CD14-positive monocyte (primary cell): ENCODE measurements around the gene TEAD2. TPM values are rescaled to one million over a fixed set of nuclear protein-coding genes. Genes with fewer than 3 reads are reported as not detected.

Experiments used
- DNase-seq, 3 donors: peaks; one replicate each; pipeline ENCODE4 v3.0.0-alpha.2; 2011 to 2022
- H2AFZ ChIP-seq: 2 replicates; pipeline ENCODE4 v1.6.0; 2012; ENCODE audit warnings: mild to moderate bottlenecking, low read depth, low read length, inconsistent platforms; ENCODE audit not compliant: insufficient read depth, poor library complexity, severe bottlenecking
- H3K27ac ChIP-seq, 2 donors: 1 replicate in 1 of 2; 2 replicates in 1 of 2; pipeline ENCODE4 v1.5.1; 2012 to 2013; ENCODE audit warnings: low read length in 2 of 2, control low read depth in 1 of 2, inconsistent platforms in 1 of 2, low read depth in 1 of 2, mild to moderate bottlenecking in 1 of 2
- H3K27me3 ChIP-seq, 2 donors: one replicate each; pipeline versions ENCODE4 v1.6.0 to v1.6.1; 2011 to 2013; ENCODE audit warnings: low read length in 2 of 2; ENCODE audit not compliant: control insufficient read depth in 2 of 2, insufficient read depth in 2 of 2
- H3K36me3 ChIP-seq, 2 donors: replicated peaks in 1 of 2; 1 replicate in 1 of 2; 2 replicates in 1 of 2; pipeline versions ENCODE4 v1.5.1 to v1.6.1; 2012 to 2013; ENCODE audit warnings: low read length in 2 of 2, control low read depth in 1 of 2, inconsistent platforms in 1 of 2, mild to moderate bottlenecking in 1 of 2; ENCODE audit not compliant: insufficient read depth in 2 of 2, control insufficient read depth in 1 of 2
- H3K4me1 ChIP-seq, 2 donors: 1 replicate in 1 of 2; 2 replicates in 1 of 2; pipeline versions ENCODE4 v1.5.1 to v1.6.1; 2012 to 2013; ENCODE audit warnings: low read length in 2 of 2, control low read depth in 1 of 2, inconsistent platforms in 1 of 2, mild to moderate bottlenecking in 1 of 2, moderate library complexity in 1 of 2; ENCODE audit not compliant: insufficient read depth in 2 of 2, control insufficient read depth in 1 of 2
- H3K4me2 ChIP-seq: replicated peaks from 2 replicates; pipeline ENCODE3; 2012; ENCODE audit warnings: low read length, moderate library complexity, mild to moderate bottlenecking; ENCODE audit not compliant: poor library complexity, severe bottlenecking; ENCODE audit errors: extremely low read depth
- H3K4me3 ChIP-seq, 3 experiments: fragments of 200-600 bp in 1 of 3; sonication (generic) in 1 of 3; replicated peaks in 1 of 3; 1 replicate in 2 of 3; 2 replicates in 1 of 3; pipeline ENCODE4 v1.5.1; 2011 to 2013; ENCODE audit warnings: low read length in 3 of 3, mild to moderate bottlenecking in 3 of 3, control low read depth in 2 of 3, low read depth in 2 of 3, inconsistent platforms in 1 of 3, moderate library complexity in 1 of 3
- H3K79me2 ChIP-seq: 2 replicates; pipeline ENCODE4 v1.6.0; 2012; ENCODE audit warnings: mild to moderate bottlenecking, control low read depth, inconsistent platforms, low read length, moderate library complexity; ENCODE audit not compliant: insufficient read depth
- H3K9ac ChIP-seq: 2 replicates; pipeline ENCODE4 v1.6.0; 2017; ENCODE audit warnings: low read length, mild to moderate bottlenecking; ENCODE audit not compliant: insufficient read depth, poor library complexity, severe bottlenecking
- H3K9me3 ChIP-seq, 2 donors: replicated peaks in 1 of 2; 1 replicate in 1 of 2; 2 replicates in 1 of 2; pipeline versions ENCODE4 v1.5.1 to v1.6.1; 2012 to 2013; ENCODE audit warnings: low read length in 2 of 2, control low read depth in 1 of 2; ENCODE audit not compliant: control insufficient read depth in 1 of 2, insufficient read depth in 1 of 2
- H4K20me1 ChIP-seq: 2 replicates; pipeline ENCODE4 v1.6.0; 2012; ENCODE audit warnings: mild to moderate bottlenecking, low read length, control low read depth, moderate library complexity; ENCODE audit not compliant: insufficient read depth
- H3K27ac Mint-ChIP-seq, 7 donors: one replicate each; pipeline ENCODE4 v1.8.0; 2020; ENCODE audit warnings: mild to moderate bottlenecking in 7 of 7, mixed read lengths in 7 of 7, moderate library complexity in 6 of 7, inconsistent platforms in 2 of 7
- H3K27me3 Mint-ChIP-seq, 3 donors: one replicate each; pipeline ENCODE4 v1.8.0; 2021 to 2022; ENCODE audit warnings: low read depth in 3 of 3, mild to moderate bottlenecking in 3 of 3, mixed read lengths in 3 of 3, moderate library complexity in 3 of 3, inconsistent platforms in 1 of 3
- H3K36me3 Mint-ChIP-seq, 2 donors: one replicate each; pipeline ENCODE4 v1.8.0; 2020; ENCODE audit warnings: mixed read lengths in 2 of 2, inconsistent platforms in 1 of 2, mild to moderate bottlenecking in 1 of 2
- H3K4me1 Mint-ChIP-seq: one replicate; pipeline ENCODE4 v1.8.0; 2020; ENCODE audit warnings: mild to moderate bottlenecking, mixed read lengths
- H3K4me3 Mint-ChIP-seq, 2 donors: one replicate each; pipeline ENCODE4 v1.8.0; 2020; ENCODE audit warnings: mild to moderate bottlenecking in 2 of 2, mixed read lengths in 2 of 2, moderate library complexity in 1 of 2
- H3K9me3 Mint-ChIP-seq, 7 donors: one replicate each; pipeline ENCODE4 v1.8.0; 2020 to 2022; ENCODE audit warnings: mixed read lengths in 7 of 7, mild to moderate bottlenecking in 6 of 7, moderate library complexity in 6 of 7, inconsistent platforms in 2 of 7
- WGBS: methylation state at CpG from one replicate; pipeline ENCODE4 v1.1.5; 2013; ENCODE audit warnings: missing lambda C conversion rate; ENCODE audit not compliant: insufficient coverage; 5-methylcytosine and 5-hydroxymethylcytosine counted together
- intact Hi-C, 2 donors: fragments of 100-400 bp; cut with micrococcal nuclease; formaldehyde crosslinking; loops; one replicate each; pipeline versions ENCODE4 v1.15.0 to v1.15.1; 2023
- polyA plus RNA-seq, 3 donors: library from polyadenylated mRNA; depleted of rRNA in 1 of 3; unstranded in 2 of 3; stranded (reverse) in 1 of 3; fragments of 300-500 nt in 2 of 3; fragments of >200 nt in 1 of 3; fragmentation: Illumina TruSeq in 2 of 3; gene quantifications; 1 replicate in 2 of 3; 2 replicates in 1 of 3; pipeline ENCODE4 v1.2.3, GENCODE V29; 2012 to 2021
- TF ChIP-seq, protein P1 (sequence below): fragments of 200-600 bp; IDR thresholded peaks from one replicate; pipeline ENCODE4 v1.8.0; 2022; ENCODE audit warnings: antibody characterized with exemption, mild to moderate bottlenecking

The TEAD2 gene
- polyA plus RNA-seq, 3 donors = not detected

DNA sequence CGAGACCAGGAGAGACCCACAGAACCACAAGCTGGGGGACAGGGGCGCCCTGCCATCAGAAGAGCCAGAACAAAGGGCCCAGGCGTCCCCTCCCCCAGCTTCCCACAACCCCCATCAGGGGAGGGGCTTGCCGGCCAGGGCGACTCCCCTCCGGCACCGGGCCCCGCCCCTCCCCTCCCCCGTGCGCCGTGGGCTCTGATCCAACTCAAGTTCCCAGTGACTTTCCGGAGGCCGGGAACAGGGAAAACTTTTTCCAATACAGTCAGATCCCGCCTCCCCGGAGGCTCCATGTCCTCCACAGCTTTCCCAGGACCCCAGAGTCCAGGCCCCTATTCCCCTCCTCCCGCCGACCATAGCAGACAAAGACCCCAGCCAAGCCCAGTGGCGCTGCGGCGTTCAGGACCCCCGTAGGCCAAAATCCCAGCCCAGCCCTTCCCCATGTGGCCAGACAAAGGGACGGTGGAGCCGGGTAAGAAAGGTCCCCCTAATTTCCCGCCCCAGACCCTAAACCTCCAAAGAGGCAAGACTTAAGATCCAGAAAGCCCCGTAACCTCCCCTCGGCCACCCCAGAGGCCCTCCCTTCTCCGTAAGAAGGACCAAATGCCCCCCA lies 673 bp downstream of the TEAD2 start:
- no peak overlapping the region for H3K27ac ChIP-seq
- no peak overlapping the region for H3K4me2 ChIP-seq
- no peaks in the 10 kb centered on the region for H4K20me1 ChIP-seq
- no peaks in the 10 kb centered on the region for H3K79me2 ChIP-seq
- H3K4me1 Mint-ChIP-seq = peaks cover 6% of the 10 kb centered on the region
- peaks cover 24 to 25% (median 25%) of the 10 kb centered on the region in 3 donors for H3K27me3 Mint-ChIP-seq
- H3K9me3 Mint-ChIP-seq = peaks cover 0 to 8% (median 3%) of the 10 kb centered on the region in 7 donors
- H3K36me3 Mint-ChIP-seq = no peaks in the 10 kb centered on the region
- H3K4me1 ChIP-seq = peaks cover 12 to 27% of the 10 kb centered on the region in 2 donors
- no peak overlapping the region for H3K27ac Mint-ChIP-seq
- no peak overlapping the region for H3K9ac ChIP-seq
- TF ChIP-seq, protein P1, sequence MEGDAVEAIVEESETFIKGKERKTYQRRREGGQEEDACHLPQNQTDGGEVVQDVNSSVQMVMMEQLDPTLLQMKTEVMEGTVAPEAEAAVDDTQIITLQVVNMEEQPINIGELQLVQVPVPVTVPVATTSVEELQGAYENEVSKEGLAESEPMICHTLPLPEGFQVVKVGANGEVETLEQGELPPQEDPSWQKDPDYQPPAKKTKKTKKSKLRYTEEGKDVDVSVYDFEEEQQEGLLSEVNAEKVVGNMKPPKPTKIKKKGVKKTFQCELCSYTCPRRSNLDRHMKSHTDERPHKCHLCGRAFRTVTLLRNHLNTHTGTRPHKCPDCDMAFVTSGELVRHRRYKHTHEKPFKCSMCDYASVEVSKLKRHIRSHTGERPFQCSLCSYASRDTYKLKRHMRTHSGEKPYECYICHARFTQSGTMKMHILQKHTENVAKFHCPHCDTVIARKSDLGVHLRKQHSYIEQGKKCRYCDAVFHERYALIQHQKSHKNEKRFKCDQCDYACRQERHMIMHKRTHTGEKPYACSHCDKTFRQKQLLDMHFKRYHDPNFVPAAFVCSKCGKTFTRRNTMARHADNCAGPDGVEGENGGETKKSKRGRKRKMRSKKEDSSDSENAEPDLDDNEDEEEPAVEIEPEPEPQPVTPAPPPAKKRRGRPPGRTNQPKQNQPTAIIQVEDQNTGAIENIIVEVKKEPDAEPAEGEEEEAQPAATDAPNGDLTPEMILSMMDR = no peak
- H3K4me3 ChIP-seq = no peak overlapping the region
- H3K27me3 ChIP-seq = peaks cover 18 to 64% of the 10 kb centered on the region in 2 donors
- peak overlapping the region; percentile 46 for H2AFZ ChIP-seq
- DNase-seq = no peak
- intact Hi-C loops = no loop called here
- peak overlapping the region in 1 of 2 donors; percentile 77 for H3K4me3 Mint-ChIP-seq
- H3K36me3 ChIP-seq = no peaks in the 10 kb centered on the region
- peaks cover 7 to 8% of the 10 kb centered on the region in 2 donors for H3K9me3 ChIP-seq
- 10% methylated on average over 27 of the region's 27 CpGs for WGBS

DNA sequence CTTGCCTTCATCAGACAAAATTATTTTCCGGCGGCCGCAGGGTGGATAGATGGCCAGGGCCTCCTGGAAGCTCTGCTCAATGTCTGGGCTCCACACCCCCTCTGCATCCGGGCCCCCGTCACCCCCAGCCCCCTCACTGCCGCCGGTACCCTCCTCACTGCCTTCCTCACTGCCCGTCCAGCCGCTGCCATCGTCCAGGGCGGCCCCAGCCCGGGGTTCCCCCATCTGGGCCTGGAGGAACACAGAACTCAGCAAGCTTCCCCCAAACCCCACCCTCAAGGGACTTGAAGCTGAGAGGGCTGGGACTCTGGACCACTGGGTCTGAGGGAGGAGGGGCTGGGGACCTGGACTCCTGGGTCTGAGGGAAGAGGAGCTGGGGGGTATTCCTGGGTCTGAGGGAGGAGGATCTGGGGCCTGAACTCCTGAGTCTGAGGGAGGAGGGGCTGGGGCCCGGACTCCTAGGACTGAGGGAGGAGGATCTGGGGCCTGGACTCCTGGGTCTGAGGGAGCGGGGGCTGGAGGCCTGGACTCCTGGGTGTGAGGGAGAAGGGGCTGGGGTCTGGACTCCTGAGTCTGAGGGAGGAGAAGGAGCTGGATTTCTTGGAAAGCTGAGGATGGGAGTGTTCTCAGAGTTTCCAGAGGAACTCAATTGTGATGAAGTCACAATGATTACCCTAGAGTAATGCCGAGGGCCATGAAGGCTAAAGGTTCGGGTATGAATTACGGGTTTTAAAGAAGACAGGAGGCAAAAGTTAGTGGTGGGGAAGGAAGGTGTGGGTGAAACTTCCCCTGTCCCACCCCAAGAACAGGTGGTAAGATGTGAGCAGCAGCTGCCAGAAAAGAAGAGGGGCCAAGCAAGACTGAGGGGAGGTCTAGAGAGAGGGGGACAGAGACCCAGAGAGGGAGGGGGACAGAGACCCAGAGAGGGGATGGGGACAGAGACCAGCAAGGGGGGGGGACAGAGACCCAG lies 2.1 kb downstream of the TEAD2 start:
- no peak overlapping the region for H3K27ac Mint-ChIP-seq
- H3K4me1 ChIP-seq = peaks cover 24 to 40% of the 10 kb centered on the region in 2 donors
- no peak overlapping the region for H3K27ac ChIP-seq
- H3K27me3 ChIP-seq = peaks cover 18 to 64% of the 10 kb centered on the region in 2 donors
- DNase-seq = no peak
- no peak overlapping the region for H3K4me2 ChIP-seq
- H3K9me3 Mint-ChIP-seq = peaks cover 0 to 12% (median 3%) of the 10 kb centered on the region in 7 donors
- H2AFZ ChIP-seq = no peak overlapping the region
- no peaks in the 10 kb centered on the region for H3K79me2 ChIP-seq
- no peaks in the 10 kb centered on the region for H4K20me1 ChIP-seq
- intact Hi-C loops = no loop called here
- peak overlapping the region in 1 of 2 donors; percentile 54 for H3K4me3 Mint-ChIP-seq
- no peaks in the 10 kb centered on the region for H3K36me3 ChIP-seq
- H3K36me3 Mint-ChIP-seq = no peaks in the 10 kb centered on the region
- TF ChIP-seq, protein P1 = no peak
- peaks cover 27 to 35% (median 30%) of the 10 kb centered on the region in 3 donors for H3K27me3 Mint-ChIP-seq
- H3K9me3 ChIP-seq = peaks cover 7 to 8% of the 10 kb centered on the region in 2 donors
- no peak overlapping the region for H3K9ac ChIP-seq
- WGBS = 100% methylated on average over 2 of the region's 17 CpGs
- H3K4me3 ChIP-seq = no peak overlapping the region
- peaks cover 20% of the 10 kb centered on the region for H3K4me1 Mint-ChIP-seq
